ENCODE data around the gene CYP11A1. TPM values are rescaled to one million over a fixed set of nuclear protein-coding genes. Genes with fewer than 3 reads are reported as not detected.

Gene CYP11A1
- total RNA-seq, 6 donors from 2014 or later: 0.91 to 8.4 (median 1.1) TPM; not detected in 1

- WGBS, 2 donors: 87 to 96% methylated on average over 9 to 10 of the region's 10 CpGs
- no peak for DNase-seq
Measured at GRCh38 chr15:74403588-74403919, 36.1 kb upstream of the CYP11A1 start.

GRCh38 chr15:74402873-74403587 is 35.6 kb upstream of the CYP11A1 start:
- TF ChIP-seq POLR2AphosphoS5 (IDR thresholded peaks at IDR 0.05) (peak; percentile 23 to 26), POLR2A (IDR thresholded peaks at IDR 0.05) (no peak)
- no peak overlapping the region for H3K4me3 ChIP-seq
- peak overlapping the region in 3 of 4 donors; percentile 3 to 45 (median 15) for H3K27ac ChIP-seq
- H3K27me3 ChIP-seq: no peaks in the 10 kb centered on the region
- 43 to 50% methylated on average over 4 to 11 of the region's 13 CpGs for WGBS, 2 donors
- H3K4me1 ChIP-seq: peaks cover 2 to 15% (median 10%) of the 10 kb centered on the region in 4 donors
- no peaks in the 10 kb centered on the region for H3K9me3 ChIP-seq
- H3K36me3 ChIP-seq: no peaks in the 10 kb centered on the region
- DNase-seq: peak in 1 of 2 donors; percentile 49
- peak in 1 of 2 donors; percentile 42 for ATAC-seq (ENCODE audit: low FRiP score in 2 of 2)

More at GRCh38 chr15:74403588-74403919, 36.1 kb upstream of the CYP11A1 start:
- H3K36me3 ChIP-seq: no peaks in the 10 kb centered on the region
- H3K4me1 ChIP-seq: peaks cover 2 to 15% (median 10%) of the 10 kb centered on the region in 4 donors
- no peaks in the 10 kb centered on the region for H3K27me3 ChIP-seq
- no peak for ATAC-seq (ENCODE audit: low FRiP score in 2 of 2)
- TF ChIP-seq POLR2A (IDR thresholded peaks at IDR 0.05) (no peak), EP300 (IDR thresholded peaks at IDR 0.05) (no peak), CTCF (IDR thresholded peaks at IDR 0.05) (no peak), POLR2AphosphoS5 (IDR thresholded peaks at IDR 0.05) (no peak)
- no peak overlapping the region for H3K4me3 ChIP-seq
- H3K9me3 ChIP-seq: no peaks in the 10 kb centered on the region
- H3K27ac ChIP-seq: peak overlapping the region in 2 of 4 donors; percentile 15 to 45

- H3K27ac ChIP-seq: peak overlapping the region in 3 of 4 donors; percentile 3 to 45 (median 14)
- TF ChIP-seq CTCF (IDR thresholded peaks at IDR 0.05): no peak
- H3K27me3 ChIP-seq: no peaks in the 10 kb centered on the region
- no peaks in the 10 kb centered on the region for H3K9me3 ChIP-seq
- no peak for ATAC-seq (ENCODE audit: low FRiP score in 2 of 2)
- H3K4me3 ChIP-seq: no peak overlapping the region
- H3K36me3 ChIP-seq: no peaks in the 10 kb centered on the region
- peaks cover 2 to 15% (median 10%) of the 10 kb centered on the region in 4 donors for H3K4me1 ChIP-seq
- no peak for DNase-seq
- WGBS, 2 donors: 73 to 75% methylated on average over 3 to 5 of the region's 5 CpGs
Measured at GRCh38 chr15:74402337-74402841, 34.9 kb upstream of the CYP11A1 start.

GRCh38 chr15:74400915-74401757 is 33.7 kb upstream of the CYP11A1 start:
- H3K36me3 ChIP-seq: no peaks in the 10 kb centered on the region
- ATAC-seq (ENCODE audit: low FRiP score in 2 of 2): no peak
- 67 to 68% methylated on average over 8 to 11 of the region's 11 CpGs for WGBS, 2 donors
- H3K9me3 ChIP-seq: no peaks in the 10 kb centered on the region
- no peak overlapping the region for H3K4me3 ChIP-seq
- no peak for DNase-seq
- TF ChIP-seq POLR2AphosphoS5 (IDR thresholded peaks at IDR 0.05) (no peak), POLR2A (IDR thresholded peaks at IDR 0.05) (no peak), CTCF (IDR thresholded peaks at IDR 0.05) (no peak), EP300 (IDR thresholded peaks at IDR 0.05) (no peak)
- H3K4me1 ChIP-seq: peaks cover 2 to 15% (median 10%) of the 10 kb centered on the region in 4 donors
- no peaks in the 10 kb centered on the region for H3K27me3 ChIP-seq
- H3K27ac ChIP-seq: no peak overlapping the region

- Histone ChIP-seq H3K27me3 (no peaks in the 10 kb centered on the region), H3K27ac (no peak overlapping the region), H3K4me3 (no peak overlapping the region), H3K36me3 (no peaks in the 10 kb centered on the region), H3K4me1 (peaks cover 2 to 15% (median 10%) of the 10 kb centered on the region in 4 donors), H3K9me3 (no peaks in the 10 kb centered on the region)
- no peak for TF ChIP-seq POLR2A (IDR thresholded peaks at IDR 0.05)
- no peak for TF ChIP-seq CTCF (IDR thresholded peaks at IDR 0.05)
- no peak for TF ChIP-seq POLR2AphosphoS5 (IDR thresholded peaks at IDR 0.05)
- TF ChIP-seq EP300 (IDR thresholded peaks at IDR 0.05): no peak
- WGBS, 2 donors: 67 to 69% methylated on average over 7 to 10 of the region's 10 CpGs
- DNase-seq (no peak), ATAC-seq (ENCODE audit: low FRiP score in 2 of 2) (no peak)
Measured at GRCh38 chr15:74400313-74400860, 32.9 kb upstream of the CYP11A1 start.

Measured in upper lobe of left lung (tissue), 6 donors.